SK-N-MC (cell line): ENCODE results near the gene PCNX2.

ENCODE experiments used
- DNase-seq: peaks from one replicate; pipeline ENCODE4 v3.0.0-alpha.2; 2011; ENCODE audit warnings: low read depth, low spot score
- H3K27ac ChIP-seq: fragments of 200-600 bp; sonication (generic); 2 replicates; pipeline ENCODE4 v1.5.1; 2016; ENCODE audit warnings: mixed run types
- H3K36me3 ChIP-seq: fragments of 200-600 bp; sonication (generic); 2 replicates; pipeline ENCODE4 v1.6.1; 2017; ENCODE audit warnings: antibody characterized with exemption, low read length, mixed read lengths; ENCODE audit not compliant: insufficient read depth
- H3K4me3 ChIP-seq: fragments of 200-600 bp; sonication (generic); 2 replicates; pipeline ENCODE4 v1.5.1; 2016
- H3K9ac ChIP-seq: fragments of 200-600 bp; sonication (generic); 2 replicates; pipeline ENCODE4 v1.8.0; 2017; ENCODE audit warnings: mixed run types, mixed read lengths; ENCODE audit not compliant: insufficient read length
- H3K9me3 ChIP-seq: fragments of 200-600 bp; sonication (generic); 2 replicates; pipeline ENCODE4 v1.6.1; 2017; ENCODE audit warnings: low read depth, mild to moderate bottlenecking, antibody characterized with exemption, low read length, moderate library complexity, mixed read lengths
- EZH2 ChIP-seq: fragments of 200-600 bp; sonication (generic); IDR thresholded peaks from one replicate; pipeline ENCODE4 v1.6.1; 2017; ENCODE audit warnings: antibody characterized with exemption
- FOXP2 ChIP-seq: optimal IDR thresholded peaks from 2 replicates; pipeline ENCODE3; 2011; ENCODE audit warnings: mild to moderate bottlenecking, moderate library complexity; ENCODE audit not compliant: insufficient read depth; ENCODE audit errors: extremely low read length, control extremely low read depth
- POLR2AphosphoS5 ChIP-seq: IDR thresholded peaks from 2 replicates; pipeline ENCODE4 v1.6.1; 2012; ENCODE audit warnings: mild to moderate bottlenecking, low read depth, low read length, borderline replicate concordance

Gene PCNX2

GRCh38 chr1:233241759-233242158 lies 53.8 kb downstream of the PCNX2 start:
- DNase-seq, result no peak
- H3K36me3 ChIP-seq, result no peaks in the 10 kb centered on the region
- H3K27ac ChIP-seq, result no peak overlapping the region
- H3K9me3 ChIP-seq, result no peaks in the 10 kb centered on the region
- TF ChIP-seq EZH2 (no peak), FOXP2 (no peak), POLR2AphosphoS5 (no peak)
- H3K9ac ChIP-seq, result no peak overlapping the region
- no peak overlapping the region for H3K4me3 ChIP-seq

GRCh38 chr1:233240829-233241682 lies 54.5 kb downstream of the PCNX2 start:
- no peaks in the 10 kb centered on the region for H3K9me3 ChIP-seq
- no peaks in the 10 kb centered on the region for H3K36me3 ChIP-seq
- no peak overlapping the region for H3K9ac ChIP-seq
- no peak overlapping the region for H3K27ac ChIP-seq
- TF ChIP-seq POLR2AphosphoS5 (no peak), FOXP2 (no peak), EZH2 (no peak)
- DNase-seq, result no peak
- H3K4me3 ChIP-seq, result no peak overlapping the region

GRCh38 chr1:233240371-233240770 lies 55.2 kb downstream of the PCNX2 start:
- peak; percentile 24 for DNase-seq
- Histone ChIP-seq H3K9ac (no peak overlapping the region), H3K36me3 (no peaks in the 10 kb centered on the region), H3K27ac (no peak overlapping the region), H3K4me3 (no peak overlapping the region), H3K9me3 (no peaks in the 10 kb centered on the region)
- TF ChIP-seq POLR2AphosphoS5 (no peak), FOXP2 (no peak), EZH2 (no peak)

- Histone ChIP-seq H3K9ac (no peak overlapping the region), H3K9me3 (no peaks in the 10 kb centered on the region), H3K27ac (no peak overlapping the region), H3K36me3 (no peaks in the 10 kb centered on the region), H3K4me3 (no peak overlapping the region)
- TF ChIP-seq POLR2AphosphoS5 (no peak), FOXP2 (no peak)
- no peak for DNase-seq
Measured at GRCh38 chr1:233238884-233239431, 56.6 kb downstream of the PCNX2 start.

GRCh38 chr1:233237647-233238046 lies 57.9 kb downstream of the PCNX2 start:
- Histone ChIP-seq H3K9me3 (no peaks in the 10 kb centered on the region), H3K4me3 (no peak overlapping the region), H3K27ac (no peak overlapping the region), H3K9ac (no peak overlapping the region), H3K36me3 (no peaks in the 10 kb centered on the region)
- no peak for DNase-seq
- TF ChIP-seq POLR2AphosphoS5 (no peak), EZH2 (no peak), FOXP2 (no peak)

- Histone ChIP-seq H3K9me3 (no peaks in the 10 kb centered on the region), H3K9ac (no peak overlapping the region), H3K4me3 (no peak overlapping the region), H3K27ac (no peak overlapping the region), H3K36me3 (no peaks in the 10 kb centered on the region)
- DNase-seq, result no peak
- TF ChIP-seq FOXP2 (no peak), POLR2AphosphoS5 (no peak), EZH2 (no peak)
Measured at GRCh38 chr1:233233508-233234040, 62.0 kb downstream of the PCNX2 start.

GRCh38 chr1:233230011-233230410 lies 65.5 kb downstream of the PCNX2 start:
- H3K9me3 ChIP-seq, result no peaks in the 10 kb centered on the region
- no peak overlapping the region for H3K4me3 ChIP-seq
- no peak for TF ChIP-seq FOXP2
- no peak for TF ChIP-seq POLR2AphosphoS5
- no peak for TF ChIP-seq EZH2
- no peak overlapping the region for H3K27ac ChIP-seq
- DNase-seq, result no peak
- no peaks in the 10 kb centered on the region for H3K36me3 ChIP-seq
- no peak overlapping the region for H3K9ac ChIP-seq

- H3K27ac ChIP-seq, result no peak overlapping the region
- H3K36me3 ChIP-seq, result no peaks in the 10 kb centered on the region
- H3K9ac ChIP-seq, result no peak overlapping the region
- no peak for DNase-seq
- H3K9me3 ChIP-seq, result no peaks in the 10 kb centered on the region
- H3K4me3 ChIP-seq, result no peak overlapping the region
- TF ChIP-seq POLR2AphosphoS5 (no peak), FOXP2 (no peak), EZH2 (no peak)
Measured at GRCh38 chr1:233229288-233229687, 66.2 kb downstream of the PCNX2 start.
